ENCODE results near the gene ALPG.

ALPG gene

GRCh38 chr2:232372231-232373208 is 34.1 kb upstream of the ALPG start:
- no peak for TF ChIP-seq CTCF (conservative IDR thresholded peaks at IDR 0.05; ENCODE audit: low read depth, low read length)

GRCh38 chr2:232374356-232374755 is 32.3 kb upstream of the ALPG start:
- Histone ChIP-seq H3K36me3 (ENCODE audit: insufficient read depth) (no peaks in the 10 kb centered on the region), H3K27ac (no peak overlapping the region), H3K4me2 (no peak overlapping the region), H3K79me2 (ENCODE audit: insufficient read depth, low read depth) (no peaks in the 10 kb centered on the region), H4K20me1 (ENCODE audit: insufficient read depth) (no peaks in the 10 kb centered on the region), H2AFZ (ENCODE audit: low read depth) (no peak overlapping the region), H3K4me1 (ENCODE audit: low read depth, poor library complexity, severe bottlenecking) (no peaks in the 10 kb centered on the region), H3K9ac (no peak overlapping the region), H3K27me3 (ENCODE audit: insufficient read depth, low read depth) (no peaks in the 10 kb centered on the region), H3K4me3 (IDR thresholded peaks at IDR 0.05; ENCODE audit: insufficient read depth, low read depth, low read length) (no peak overlapping the region)
- TF ChIP-seq CTCF (conservative IDR thresholded peaks at IDR 0.05; ENCODE audit: low read depth, low read length): no peak

More at GRCh38 chr2:232372231-232373208, 34.1 kb upstream of the ALPG start:
- Histone ChIP-seq H3K36me3 (ENCODE audit: insufficient read depth) (no peaks in the 10 kb centered on the region), H2AFZ (ENCODE audit: low read depth) (no peak overlapping the region), H3K9ac (no peak overlapping the region), H3K27me3 (ENCODE audit: insufficient read depth, low read depth) (no peaks in the 10 kb centered on the region), H3K4me2 (no peak overlapping the region), H3K4me1 (ENCODE audit: low read depth, poor library complexity, severe bottlenecking) (no peaks in the 10 kb centered on the region), H3K4me3 (IDR thresholded peaks at IDR 0.05; ENCODE audit: insufficient read depth, low read depth, low read length) (no peak overlapping the region), H3K79me2 (ENCODE audit: insufficient read depth, low read depth) (no peaks in the 10 kb centered on the region), H4K20me1 (ENCODE audit: insufficient read depth) (no peaks in the 10 kb centered on the region), H3K27ac (no peak overlapping the region)

DNA sequence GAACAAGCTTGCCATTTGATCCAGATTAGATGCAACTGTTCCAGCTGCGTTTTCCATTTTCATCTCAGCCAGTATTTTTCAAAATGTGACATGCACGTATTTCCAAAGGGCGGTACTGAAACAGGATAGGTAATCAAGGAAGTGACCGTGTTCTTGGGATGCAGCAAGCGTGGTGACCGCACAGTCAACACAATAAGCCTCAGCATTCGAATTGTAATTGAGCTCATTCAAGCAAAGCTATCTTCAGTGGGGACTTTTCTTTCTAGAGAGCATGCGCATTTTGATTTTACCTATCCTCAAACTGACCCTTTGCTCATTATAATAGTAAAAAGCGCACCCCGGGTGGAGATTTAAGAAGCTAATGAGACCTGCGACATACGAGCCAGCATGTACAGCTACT is 31.5 kb upstream of the ALPG start:
- no peaks in the 10 kb centered on the region for H3K4me1 ChIP-seq (ENCODE audit: low read depth, poor library complexity, severe bottlenecking)
- H3K36me3 ChIP-seq (ENCODE audit: insufficient read depth): no peaks in the 10 kb centered on the region
- H3K9ac ChIP-seq: no peak overlapping the region
- no peak overlapping the region for H2AFZ ChIP-seq (ENCODE audit: low read depth)
- no peak overlapping the region for H3K4me3 ChIP-seq (IDR thresholded peaks at IDR 0.05; ENCODE audit: insufficient read depth, low read depth, low read length)
- no peaks in the 10 kb centered on the region for H3K27me3 ChIP-seq (ENCODE audit: insufficient read depth, low read depth)
- no peak for TF ChIP-seq CTCF (conservative IDR thresholded peaks at IDR 0.05; ENCODE audit: low read depth, low read length)
- H3K4me2 ChIP-seq: no peak overlapping the region
- no peaks in the 10 kb centered on the region for H4K20me1 ChIP-seq (ENCODE audit: insufficient read depth)
- no peak overlapping the region for H3K27ac ChIP-seq
- H3K79me2 ChIP-seq (ENCODE audit: insufficient read depth, low read depth): no peaks in the 10 kb centered on the region

DNA sequence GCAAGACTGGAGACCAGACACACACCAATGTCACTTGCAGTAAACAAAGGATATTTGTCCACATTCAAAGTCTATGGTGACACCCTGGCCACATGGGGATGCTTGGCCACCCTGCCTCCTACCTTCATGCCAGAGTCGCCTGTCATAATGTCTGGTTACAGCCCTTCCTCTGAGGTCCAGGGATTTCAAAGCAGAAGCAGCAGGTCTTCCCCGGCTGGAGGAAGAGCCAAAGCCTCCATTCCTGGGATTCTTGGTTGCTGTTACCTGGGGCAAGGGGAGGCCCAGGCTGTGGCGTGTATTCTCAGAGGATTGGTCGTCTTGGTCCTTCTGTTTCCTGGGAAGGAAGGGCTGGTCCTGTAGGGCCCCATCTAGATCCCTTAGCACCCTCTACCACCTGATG is 30.4 kb upstream of the ALPG start:
- H3K27me3 ChIP-seq (ENCODE audit: insufficient read depth, low read depth): no peaks in the 10 kb centered on the region
- H3K4me2 ChIP-seq: no peak overlapping the region
- no peak overlapping the region for H3K27ac ChIP-seq
- no peaks in the 10 kb centered on the region for H3K79me2 ChIP-seq (ENCODE audit: insufficient read depth, low read depth)
- TF ChIP-seq CTCF (conservative IDR thresholded peaks at IDR 0.05; ENCODE audit: low read depth, low read length): no peak
- no peak overlapping the region for H3K4me3 ChIP-seq (IDR thresholded peaks at IDR 0.05; ENCODE audit: insufficient read depth, low read depth, low read length)
- no peak overlapping the region for H3K9ac ChIP-seq
- no peak overlapping the region for H2AFZ ChIP-seq (ENCODE audit: low read depth)
- H4K20me1 ChIP-seq (ENCODE audit: insufficient read depth): no peaks in the 10 kb centered on the region
- no peaks in the 10 kb centered on the region for H3K4me1 ChIP-seq (ENCODE audit: low read depth, poor library complexity, severe bottlenecking)
- H3K36me3 ChIP-seq (ENCODE audit: insufficient read depth): no peaks in the 10 kb centered on the region
